Tibial artery (tissue), 4 donors: Measurements from ENCODE around the gene LRRTM3.

ENCODE experiments used
- DNase-seq, 2 donors: peaks; one replicate each; pipeline ENCODE4 v3.0.0-alpha.2; 2019
- H3K27ac ChIP-seq, 2 donors: fragments of 200-600 bp; sonication (generic) in 1 of 2; 1 replicate in 1 of 2; 2 replicates in 1 of 2; pipeline ENCODE4 v1.5.1; 2018 to 2019; ENCODE audit warnings: mild to moderate bottlenecking in 1 of 2
- H3K27me3 ChIP-seq, 2 donors: fragments of 200-600 bp; sonication (generic) in 1 of 2; one replicate each; pipeline versions ENCODE4 v1.5.1 to v1.6.0; 2016 to 2019
- H3K36me3 ChIP-seq, 3 donors: fragments of 200-600 bp; sonication (generic) in 2 of 3; one replicate each; pipeline ENCODE4 v1.5.1; 2016 to 2019; ENCODE audit warnings: mild to moderate bottlenecking in 2 of 3
- H3K4me1 ChIP-seq, 4 donors: fragments of 200-600 bp; sonication (generic) in 2 of 4; 1 replicate in 3 of 4; 2 replicates in 1 of 4; pipeline ENCODE4 v1.5.1; 2016 to 2019
- H3K4me3 ChIP-seq, 2 donors: fragments of 200-600 bp; sonication (generic) in 1 of 2; 1 replicate in 1 of 2; 2 replicates in 1 of 2; pipeline ENCODE4 v1.5.1; 2018 to 2019; ENCODE audit warnings: mild to moderate bottlenecking in 2 of 2
- H3K9me3 ChIP-seq, 3 donors: fragments of 200-600 bp; sonication (generic) in 1 of 3; one replicate each; pipeline ENCODE4 v1.5.1; 2016 to 2019
- intact Hi-C: fragments of 100-400 bp; cut with DNase I; formaldehyde crosslinking; loops from one replicate; pipeline ENCODE4 v1.15.0; 2023; ENCODE audit warnings: low total_unique reads
- TF ChIP-seq, protein P1 (sequence below), 2 experiments: fragments of 200-600 bp in 1 of 2; fragments of 450-650 bp in 1 of 2; IDR thresholded peaks; one replicate each; pipeline ENCODE4 v1.5.1; 2017 to 2019; ENCODE audit warnings: antibody characterized with exemption in 2 of 2, mild to moderate bottlenecking in 1 of 2, moderate library complexity in 1 of 2

The LRRTM3 gene

DNA sequence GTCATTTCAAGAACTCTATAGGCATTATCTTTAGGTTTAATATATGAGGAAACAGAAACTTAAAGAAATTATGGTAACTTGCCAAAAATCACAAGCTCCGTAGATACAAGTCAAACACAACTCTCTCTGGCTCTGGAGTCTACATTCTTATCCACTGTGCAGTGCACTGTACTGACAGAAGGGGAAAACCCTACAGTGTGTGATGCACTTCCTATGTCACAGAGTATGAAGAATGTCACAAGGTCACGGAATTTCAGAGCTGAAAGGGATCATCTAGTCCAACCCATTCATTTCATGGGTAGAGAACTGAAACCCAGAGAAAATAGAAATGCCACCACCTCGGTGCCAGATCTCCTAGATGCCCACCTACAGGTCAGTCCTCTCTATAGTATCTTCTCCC, 86.1 kb downstream of the LRRTM3 start:
- no peaks in the 10 kb centered on the region for H3K36me3 ChIP-seq
- H3K27ac ChIP-seq, result no peak overlapping the region
- H3K9me3 ChIP-seq, result no peaks in the 10 kb centered on the region
- intact Hi-C loops, result no loop called here
- no peaks in the 10 kb centered on the region for H3K4me1 ChIP-seq
- H3K4me3 ChIP-seq, result no peak overlapping the region
- DNase-seq, result no peak
- H3K27me3 ChIP-seq, result no peaks in the 10 kb centered on the region
- TF ChIP-seq, protein P1, sequence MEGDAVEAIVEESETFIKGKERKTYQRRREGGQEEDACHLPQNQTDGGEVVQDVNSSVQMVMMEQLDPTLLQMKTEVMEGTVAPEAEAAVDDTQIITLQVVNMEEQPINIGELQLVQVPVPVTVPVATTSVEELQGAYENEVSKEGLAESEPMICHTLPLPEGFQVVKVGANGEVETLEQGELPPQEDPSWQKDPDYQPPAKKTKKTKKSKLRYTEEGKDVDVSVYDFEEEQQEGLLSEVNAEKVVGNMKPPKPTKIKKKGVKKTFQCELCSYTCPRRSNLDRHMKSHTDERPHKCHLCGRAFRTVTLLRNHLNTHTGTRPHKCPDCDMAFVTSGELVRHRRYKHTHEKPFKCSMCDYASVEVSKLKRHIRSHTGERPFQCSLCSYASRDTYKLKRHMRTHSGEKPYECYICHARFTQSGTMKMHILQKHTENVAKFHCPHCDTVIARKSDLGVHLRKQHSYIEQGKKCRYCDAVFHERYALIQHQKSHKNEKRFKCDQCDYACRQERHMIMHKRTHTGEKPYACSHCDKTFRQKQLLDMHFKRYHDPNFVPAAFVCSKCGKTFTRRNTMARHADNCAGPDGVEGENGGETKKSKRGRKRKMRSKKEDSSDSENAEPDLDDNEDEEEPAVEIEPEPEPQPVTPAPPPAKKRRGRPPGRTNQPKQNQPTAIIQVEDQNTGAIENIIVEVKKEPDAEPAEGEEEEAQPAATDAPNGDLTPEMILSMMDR (IDR thresholded peaks at IDR 0.05), result no peak

DNA sequence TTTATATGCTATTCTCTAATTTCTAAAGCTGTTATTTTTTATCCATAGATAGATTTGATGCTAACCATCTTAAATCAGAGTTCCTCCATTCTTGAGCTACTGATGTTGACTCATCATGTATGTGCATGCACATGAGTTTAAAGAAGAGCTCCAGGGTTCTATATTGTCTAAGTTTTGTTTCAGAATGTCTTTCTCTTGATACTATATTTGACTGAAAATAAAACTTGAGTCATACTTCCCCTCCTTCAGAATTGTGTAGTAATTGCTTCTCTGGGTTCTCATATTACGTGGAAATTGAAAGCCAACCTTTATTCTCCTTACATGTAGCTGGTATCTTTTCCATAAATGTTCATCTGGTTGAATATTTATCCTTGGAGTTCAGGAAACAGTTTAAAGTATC, 89.4 kb downstream of the LRRTM3 start:
- no peak overlapping the region for H3K27ac ChIP-seq
- no peak for DNase-seq
- H3K4me1 ChIP-seq, result no peaks in the 10 kb centered on the region
- no peaks in the 10 kb centered on the region for H3K9me3 ChIP-seq
- H3K27me3 ChIP-seq, result no peaks in the 10 kb centered on the region
- no peaks in the 10 kb centered on the region for H3K36me3 ChIP-seq
- TF ChIP-seq, protein P1 (IDR thresholded peaks at IDR 0.05), result no peak
- no peak overlapping the region for H3K4me3 ChIP-seq
- intact Hi-C loops, result no loop called here

DNA sequence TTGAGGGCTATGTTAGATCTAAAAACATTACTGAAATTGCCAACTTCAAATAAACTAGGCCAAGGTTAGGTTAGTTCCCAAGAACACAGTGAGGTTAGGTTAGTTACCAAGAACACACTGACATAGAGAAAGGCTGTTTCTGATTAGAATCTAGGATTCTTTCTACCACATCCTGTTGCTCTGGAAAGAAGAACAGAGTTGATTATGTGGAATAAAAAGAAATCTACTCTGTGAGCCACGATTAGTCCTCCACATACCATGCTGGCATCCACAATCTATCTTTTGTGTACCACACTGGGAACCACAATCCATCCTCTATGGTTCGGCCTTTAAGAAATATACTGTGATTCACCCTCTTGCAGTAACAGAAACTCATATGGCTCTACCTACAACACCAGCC, 91.4 kb downstream of the LRRTM3 start:
- DNase-seq, result no peak
- H3K4me1 ChIP-seq, result no peaks in the 10 kb centered on the region
- H3K27ac ChIP-seq, result no peak overlapping the region
- H3K9me3 ChIP-seq, result no peaks in the 10 kb centered on the region
- no peaks in the 10 kb centered on the region for H3K36me3 ChIP-seq
- H3K4me3 ChIP-seq, result no peak overlapping the region
- intact Hi-C loops, result no loop called here
- TF ChIP-seq, protein P1 (IDR thresholded peaks at IDR 0.05), result no peak
- no peaks in the 10 kb centered on the region for H3K27me3 ChIP-seq

DNA sequence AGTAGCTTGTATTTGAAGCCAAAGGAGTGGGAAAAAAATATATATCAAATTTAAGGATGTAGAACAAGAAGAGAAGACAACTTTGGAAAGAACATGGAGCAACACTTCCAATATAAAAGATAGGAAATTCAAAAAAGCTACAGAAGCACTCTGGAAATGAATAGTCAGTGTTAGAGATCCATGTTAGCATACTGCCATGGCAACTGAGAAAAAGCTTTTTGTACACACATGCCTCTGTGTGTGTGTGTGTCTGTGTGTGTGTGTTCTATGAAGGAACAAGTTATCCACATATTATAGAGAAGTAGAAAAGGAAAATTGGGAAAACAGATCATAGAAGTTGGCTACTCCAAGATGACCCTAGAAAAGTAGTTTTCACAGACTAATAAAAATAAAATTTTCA, 96.3 kb downstream of the LRRTM3 start:
- DNase-seq, result no peak
- H3K27ac ChIP-seq, result no peak overlapping the region
- H3K4me1 ChIP-seq, result no peaks in the 10 kb centered on the region
- no peak overlapping the region for H3K4me3 ChIP-seq
- intact Hi-C loops, result no loop called here
- TF ChIP-seq, protein P1 (IDR thresholded peaks at IDR 0.05), result no peak
- H3K9me3 ChIP-seq, result no peaks in the 10 kb centered on the region
- H3K27me3 ChIP-seq, result no peaks in the 10 kb centered on the region
- H3K36me3 ChIP-seq, result no peaks in the 10 kb centered on the region

DNA sequence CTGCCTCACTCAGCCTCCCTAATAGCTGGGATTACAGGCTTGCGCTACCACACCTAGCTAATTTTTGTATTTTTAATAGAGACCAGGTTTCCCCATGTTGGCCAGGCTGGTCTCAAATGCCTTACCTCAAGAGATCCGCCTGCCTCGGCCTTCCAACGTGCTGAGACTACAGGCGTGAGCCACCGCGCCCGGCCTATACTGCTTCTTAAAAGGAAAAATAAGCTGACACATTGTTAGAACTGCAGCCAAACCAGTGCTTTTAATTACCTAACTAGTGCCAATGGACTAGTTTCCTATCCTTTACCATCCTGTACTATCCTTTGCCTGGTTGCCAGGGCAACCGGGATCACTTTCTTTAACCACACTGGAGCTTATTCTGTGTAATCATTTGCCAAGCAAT, 108.0 kb downstream of the LRRTM3 start:
- no peak for DNase-seq
- Histone ChIP-seq H3K9me3 (no peaks in the 10 kb centered on the region), H3K4me1 (no peaks in the 10 kb centered on the region), H3K27me3 (no peaks in the 10 kb centered on the region), H3K27ac (no peak overlapping the region), H3K36me3 (no peaks in the 10 kb centered on the region), H3K4me3 (no peak overlapping the region)
- TF ChIP-seq, protein P1 (IDR thresholded peaks at IDR 0.05), result no peak
- intact Hi-C loops, result no loop called here

DNA sequence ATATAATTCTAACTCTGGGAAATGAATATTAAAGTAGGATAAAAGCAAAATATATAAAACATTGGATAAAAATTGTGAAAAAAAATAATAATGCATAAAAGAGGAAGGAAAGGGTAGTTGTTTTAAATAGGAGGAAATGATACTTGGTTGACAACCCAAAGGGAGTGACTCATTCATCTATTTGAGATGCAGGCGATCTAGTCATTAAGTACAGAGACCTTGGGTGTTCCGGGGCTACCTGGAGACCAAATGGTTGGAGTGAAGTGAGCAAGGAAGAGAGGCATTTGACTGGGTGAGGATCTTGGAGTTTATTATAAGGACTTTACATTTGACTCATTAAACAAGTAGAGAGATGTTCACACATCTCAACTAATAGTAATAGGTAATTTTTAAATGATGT, 111.0 kb downstream of the LRRTM3 start:
- Histone ChIP-seq H3K36me3 (no peaks in the 10 kb centered on the region), H3K27ac (no peak overlapping the region), H3K4me3 (no peak overlapping the region), H3K4me1 (no peaks in the 10 kb centered on the region), H3K27me3 (no peaks in the 10 kb centered on the region), H3K9me3 (no peaks in the 10 kb centered on the region)
- intact Hi-C loops, result no loop called here
- DNase-seq, result no peak
- TF ChIP-seq, protein P1 (IDR thresholded peaks at IDR 0.05), result no peak
